ENCODE data around the gene GPC1. TPM values are rescaled to one million over a fixed set of nuclear protein-coding genes. Genes with fewer than 3 reads are reported as not detected.

The GPC1 gene
- total RNA-seq, 1 experiment from 2014 or later: 26.9 TPM

- no peak for DNase-seq (ENCODE audit: low read depth)
These were observed 18.8 kb downstream of the GPC1 start for GRCh38 chr2:240454106-240454901.

DNA sequence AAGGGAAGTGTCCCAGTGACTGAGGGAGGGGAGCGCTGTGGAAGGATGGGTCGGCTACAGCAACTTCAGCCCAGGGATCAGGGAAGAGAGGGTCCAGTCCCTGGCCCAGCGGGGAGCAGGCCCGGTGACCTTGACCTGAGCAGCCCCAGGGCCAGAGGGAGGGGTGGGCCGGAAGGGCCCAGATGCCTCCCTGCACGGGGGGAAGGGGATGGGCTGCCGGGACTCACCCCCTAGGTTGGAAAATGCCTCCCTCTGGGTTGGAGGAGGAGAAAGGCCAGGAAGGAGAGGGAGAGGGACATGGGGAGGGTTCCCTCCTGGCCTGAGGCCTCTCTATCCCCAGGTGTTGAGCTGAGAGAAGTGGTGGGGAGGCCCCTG, 19.8 kb downstream of the GPC1 start:
- no peak for DNase-seq (ENCODE audit: low read depth)

DNA sequence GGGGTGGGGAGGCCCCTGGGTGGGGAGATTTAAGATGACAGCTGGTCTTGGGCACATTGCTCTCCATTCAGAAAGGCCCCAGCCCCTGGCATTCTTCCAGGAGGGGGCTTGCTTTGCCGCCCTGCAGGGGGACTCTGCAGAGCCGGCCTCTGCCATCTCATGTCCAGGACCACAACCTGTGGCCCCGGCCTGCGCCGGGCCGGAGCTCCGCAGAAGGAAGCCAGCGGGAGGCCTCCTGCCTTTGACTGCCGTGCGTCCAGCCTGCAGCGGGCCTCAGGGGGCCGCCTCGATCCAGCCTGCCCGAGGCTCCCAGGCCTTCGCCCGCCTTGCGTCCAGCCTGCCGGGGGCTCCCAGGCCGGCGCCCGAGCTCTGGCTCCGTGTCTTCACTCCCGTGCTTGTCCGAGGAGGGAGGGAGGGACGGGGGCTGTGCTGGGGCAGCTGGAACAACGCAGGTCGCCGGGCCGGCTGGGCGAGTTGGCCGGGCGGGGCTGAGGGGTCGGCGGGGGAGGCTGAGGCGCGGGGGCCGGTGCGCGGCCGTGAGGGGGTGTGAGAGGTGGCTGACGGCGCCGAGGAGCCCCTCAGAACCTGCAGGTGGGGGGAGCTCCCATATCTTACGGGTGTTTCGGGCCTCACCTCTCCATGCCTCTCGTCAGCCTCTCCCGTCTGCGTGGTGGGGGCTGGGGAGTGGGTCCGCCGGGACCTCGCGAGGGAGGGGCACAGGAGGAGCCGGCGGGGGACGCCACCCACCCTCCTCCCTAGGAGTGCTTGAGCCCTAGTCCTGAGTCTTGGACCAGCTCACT, 20.4 kb downstream of the GPC1 start:
- DNase-seq (ENCODE audit: low read depth): no peak

DNA sequence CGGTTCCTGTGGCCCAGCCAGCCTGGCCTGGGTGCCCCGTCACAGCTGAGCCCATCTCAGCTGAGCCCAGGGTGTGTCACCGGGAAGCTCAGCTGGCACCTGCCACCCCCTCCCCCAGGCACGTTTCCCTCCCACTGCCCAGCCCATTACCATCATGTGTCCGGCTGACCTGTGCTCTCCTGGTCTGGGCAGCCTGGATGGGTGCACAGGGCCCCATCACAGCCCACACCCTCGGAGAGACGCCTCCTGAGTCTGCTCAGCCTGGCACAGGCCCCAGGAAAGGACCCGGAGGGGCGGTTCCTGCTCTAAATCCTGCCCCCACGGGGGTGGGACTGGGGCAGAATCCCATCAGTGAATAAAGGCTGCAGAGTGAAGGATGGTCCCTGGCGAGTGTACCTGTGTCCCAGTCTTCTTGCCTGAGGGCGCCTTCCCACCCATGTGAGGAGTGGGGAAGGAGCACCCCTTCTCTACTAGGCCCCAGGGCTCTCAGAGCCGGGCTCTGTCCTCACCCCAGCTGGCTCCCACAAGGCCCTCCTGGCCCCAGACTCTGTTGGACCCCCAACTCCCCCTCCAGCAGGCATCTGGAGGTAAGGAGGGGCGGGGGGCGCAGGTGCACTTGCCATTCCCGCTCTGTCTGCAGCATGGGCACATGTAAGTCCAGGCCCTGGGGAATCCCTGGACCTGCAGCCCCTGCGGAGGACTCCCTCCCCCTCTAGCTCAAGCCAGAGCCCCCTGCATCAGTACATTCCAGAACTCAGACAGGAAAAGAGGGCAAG, 21.2 kb downstream of the GPC1 start:
- no peak for DNase-seq (ENCODE audit: low read depth)

DNA sequence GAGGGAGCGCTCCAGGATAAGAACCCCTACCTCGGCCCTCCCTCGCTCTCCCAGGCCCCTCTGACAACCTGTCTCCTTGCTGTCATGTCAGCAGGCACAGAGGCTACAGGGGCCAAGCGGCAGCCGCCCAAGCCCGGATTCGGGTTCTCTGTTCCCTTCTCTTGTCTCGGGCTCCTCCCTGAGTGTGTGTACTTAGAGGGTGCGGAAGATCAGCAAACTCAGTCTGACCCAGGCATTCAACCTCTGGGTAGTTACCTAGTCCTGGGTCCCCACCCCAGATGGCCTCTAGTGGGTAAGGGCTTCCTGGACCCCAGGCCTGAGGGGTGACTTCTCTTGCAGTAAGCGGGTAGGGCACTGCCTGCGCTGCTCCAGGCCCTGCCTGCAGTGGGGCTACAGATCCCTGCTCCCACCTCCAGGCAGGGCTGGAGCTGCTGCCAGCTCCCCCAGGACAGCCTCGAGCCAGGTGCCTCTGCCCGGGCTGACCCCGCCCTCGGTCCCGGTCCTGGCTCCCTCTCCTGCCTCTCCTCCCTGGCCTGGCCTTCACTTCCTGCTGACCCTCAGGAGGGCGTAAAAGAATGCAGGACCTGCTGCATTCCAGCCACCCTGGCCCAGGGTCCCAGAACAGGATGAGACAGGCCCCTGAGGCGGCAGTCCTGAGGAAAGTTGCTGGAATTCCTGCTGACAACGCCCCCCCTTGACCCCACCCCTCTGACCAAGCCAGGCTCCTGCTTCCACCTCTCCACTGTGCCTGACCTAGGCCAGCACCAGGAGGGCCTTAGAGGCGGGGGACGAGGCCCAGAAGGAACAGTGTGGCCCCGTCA, 22.0 kb downstream of the GPC1 start:
- no peak for DNase-seq (ENCODE audit: low read depth)

DNA sequence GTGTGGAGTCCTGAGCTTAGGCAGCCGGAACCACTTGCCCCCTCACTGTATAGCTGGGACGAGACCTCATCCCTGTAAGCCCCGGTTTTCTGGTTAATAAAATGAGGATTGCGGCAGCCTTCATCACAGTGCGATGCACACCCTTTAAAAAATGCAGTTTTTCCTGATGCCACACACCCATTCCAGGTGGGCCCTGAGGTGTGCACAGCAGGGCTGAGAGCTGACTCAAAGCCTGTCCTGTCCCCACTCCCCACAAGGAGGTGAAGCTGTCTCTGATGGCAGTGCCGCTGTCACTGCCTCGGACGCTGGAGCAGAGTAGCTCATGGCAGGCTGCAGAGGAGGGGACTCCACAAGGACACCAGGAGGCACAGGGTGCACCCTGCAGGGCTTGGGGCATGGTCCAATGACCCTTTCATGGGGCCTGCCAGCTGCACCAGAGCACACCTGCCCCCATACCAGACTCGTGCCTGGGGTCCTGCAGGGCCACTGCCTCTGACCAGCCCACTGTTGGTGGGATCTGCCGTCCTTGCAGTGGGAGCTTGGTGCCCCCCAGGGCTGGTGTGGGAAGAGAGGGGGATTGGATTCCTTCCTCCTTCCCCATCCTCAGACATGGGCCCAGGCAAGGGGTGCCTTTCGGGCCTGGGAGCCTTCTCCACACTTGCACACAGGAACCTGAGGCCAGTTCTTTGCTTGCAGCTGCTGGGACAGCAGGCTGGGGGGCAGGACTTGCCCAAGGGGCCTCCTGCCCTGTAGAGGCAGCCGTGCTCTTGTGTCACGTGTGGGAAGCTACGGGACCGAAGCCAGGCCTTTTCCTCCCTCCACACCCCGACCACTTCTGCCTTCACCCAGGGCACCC, 22.8 kb downstream of the GPC1 start:
- DNase-seq (ENCODE audit: low read depth): no peak

GRCh38 chr2:240458900-240459391, 23.5 kb downstream of the GPC1 start:
- no peak for DNase-seq (ENCODE audit: low read depth)

- no peak for DNase-seq (ENCODE audit: low read depth)
These were observed 24.2 kb downstream of the GPC1 start for GRCh38 chr2:240459401-240460252.

DNA sequence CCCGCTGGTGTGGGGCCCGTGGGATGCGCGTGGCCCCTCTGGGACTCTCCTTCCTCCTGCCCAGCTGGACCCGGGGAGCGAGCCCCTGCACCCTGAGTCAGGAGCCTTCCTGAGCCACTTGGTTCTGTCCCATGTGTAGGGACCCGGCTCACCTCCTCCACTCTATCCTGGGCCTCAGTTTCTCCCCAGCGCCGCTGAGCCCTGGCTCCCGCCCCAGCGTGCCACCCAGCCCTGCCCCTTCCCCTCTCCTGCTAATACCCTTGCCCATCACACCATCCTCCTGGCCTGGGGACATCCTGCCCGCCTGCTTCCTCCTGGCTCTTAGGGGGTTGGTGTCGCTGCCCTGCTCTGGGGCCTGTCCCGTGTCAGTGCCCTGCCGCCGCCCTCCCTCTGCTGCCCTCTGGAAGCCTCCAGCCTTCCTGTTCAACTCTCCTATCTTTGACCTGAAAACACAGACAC, 24.8 kb downstream of the GPC1 start:
- DNase-seq (ENCODE audit: low read depth): no peak

DNA sequence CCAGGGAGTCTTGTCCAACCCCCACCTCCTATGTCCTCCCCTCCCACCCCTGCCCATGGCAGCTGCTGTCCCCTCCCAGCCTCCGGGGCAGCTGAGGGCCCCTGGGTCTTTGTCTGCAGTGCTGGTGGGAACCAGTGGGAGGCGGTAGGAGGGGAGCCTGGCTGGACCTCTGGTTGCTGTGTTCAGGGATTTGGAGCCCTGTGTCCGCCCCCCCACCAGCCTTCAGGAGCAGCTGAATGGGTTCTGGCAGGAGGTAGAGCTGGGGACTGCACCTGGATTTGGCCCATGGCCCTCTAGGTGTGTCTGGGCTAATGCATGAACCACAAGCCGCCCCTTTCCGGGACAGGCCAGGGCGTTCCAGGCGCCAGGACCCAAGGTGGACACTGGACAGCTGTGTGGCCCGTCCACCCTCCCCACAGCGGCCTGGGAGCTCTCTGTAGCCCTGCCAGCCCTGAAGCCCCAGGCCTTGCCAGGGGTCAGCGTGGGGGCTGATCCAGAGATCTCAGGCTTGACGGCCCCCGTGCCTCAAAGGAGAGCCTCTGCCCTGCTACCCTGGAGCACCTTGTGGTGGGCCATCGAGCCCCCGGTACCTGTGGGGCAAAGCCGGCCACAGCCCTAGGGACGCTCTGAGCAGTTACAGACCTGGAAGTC, 25.4 kb downstream of the GPC1 start:
- DNase-seq (ENCODE audit: low read depth): no peak

GRCh38 chr2:240461471-240462072, 26.1 kb downstream of the GPC1 start:
- DNase-seq (ENCODE audit: low read depth): no peak

DNA sequence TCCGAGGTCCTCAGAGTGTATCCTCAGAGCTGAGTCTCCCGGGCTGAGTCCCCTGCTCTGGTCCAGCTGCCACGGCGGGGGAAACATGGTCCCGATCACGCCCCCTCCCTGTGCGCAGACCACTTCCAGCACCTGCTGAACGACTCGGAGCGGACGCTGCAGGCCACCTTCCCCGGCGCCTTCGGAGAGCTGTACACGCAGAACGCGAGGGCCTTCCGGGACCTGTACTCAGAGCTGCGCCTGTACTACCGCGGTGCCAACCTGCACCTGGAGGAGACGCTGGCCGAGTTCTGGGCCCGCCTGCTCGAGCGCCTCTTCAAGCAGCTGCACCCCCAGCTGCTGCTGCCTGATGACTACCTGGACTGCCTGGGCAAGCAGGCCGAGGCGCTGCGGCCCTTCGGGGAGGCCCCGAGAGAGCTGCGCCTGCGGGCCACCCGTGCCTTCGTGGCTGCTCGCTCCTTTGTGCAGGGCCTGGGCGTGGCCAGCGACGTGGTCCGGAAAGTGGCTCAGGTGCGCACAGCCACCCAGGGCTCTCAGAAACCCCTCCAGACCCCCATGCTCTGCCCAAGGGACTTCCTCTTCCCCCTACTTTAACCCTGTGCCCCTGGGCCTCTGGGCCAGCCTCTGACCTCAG, 26.7 kb downstream of the GPC1 start:
- no peak for DNase-seq (ENCODE audit: low read depth)

GRCh38 chr2:240462707-240463273, 27.3 kb downstream of the GPC1 start:
- no peak for DNase-seq (ENCODE audit: low read depth)

GRCh38 chr2:240463274-240463865, 27.9 kb downstream of the GPC1 start:
- no peak for DNase-seq (ENCODE audit: low read depth)

DNA sequence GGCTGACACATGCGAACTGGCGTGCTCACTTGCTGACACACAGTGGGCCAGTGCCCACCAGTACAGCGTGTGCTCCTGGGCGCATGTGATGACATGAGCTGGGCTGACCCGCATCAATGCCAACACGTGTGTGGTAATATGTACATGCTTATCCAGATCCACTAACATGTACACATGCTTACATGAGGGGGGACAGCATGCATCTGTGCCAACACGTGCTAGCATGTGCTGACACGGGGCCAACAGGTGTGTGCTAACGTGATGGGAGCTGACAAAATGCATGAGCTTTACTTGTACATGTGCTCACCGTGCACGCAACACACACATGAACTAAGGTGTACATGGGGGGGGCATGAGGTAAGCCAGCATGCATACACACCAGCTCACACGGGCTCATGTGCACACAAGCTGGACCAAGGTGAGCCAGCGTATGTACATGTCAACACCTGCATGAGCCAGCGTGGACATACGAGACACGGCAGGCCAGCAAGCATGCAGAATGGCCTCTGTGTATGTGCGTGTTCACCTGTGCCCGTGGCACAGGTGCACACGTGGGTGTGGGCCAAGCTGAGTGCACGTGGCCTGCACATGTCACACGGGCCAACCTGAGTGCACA, 28.5 kb downstream of the GPC1 start:
- DNase-seq (ENCODE audit: low read depth): no peak

DNA sequence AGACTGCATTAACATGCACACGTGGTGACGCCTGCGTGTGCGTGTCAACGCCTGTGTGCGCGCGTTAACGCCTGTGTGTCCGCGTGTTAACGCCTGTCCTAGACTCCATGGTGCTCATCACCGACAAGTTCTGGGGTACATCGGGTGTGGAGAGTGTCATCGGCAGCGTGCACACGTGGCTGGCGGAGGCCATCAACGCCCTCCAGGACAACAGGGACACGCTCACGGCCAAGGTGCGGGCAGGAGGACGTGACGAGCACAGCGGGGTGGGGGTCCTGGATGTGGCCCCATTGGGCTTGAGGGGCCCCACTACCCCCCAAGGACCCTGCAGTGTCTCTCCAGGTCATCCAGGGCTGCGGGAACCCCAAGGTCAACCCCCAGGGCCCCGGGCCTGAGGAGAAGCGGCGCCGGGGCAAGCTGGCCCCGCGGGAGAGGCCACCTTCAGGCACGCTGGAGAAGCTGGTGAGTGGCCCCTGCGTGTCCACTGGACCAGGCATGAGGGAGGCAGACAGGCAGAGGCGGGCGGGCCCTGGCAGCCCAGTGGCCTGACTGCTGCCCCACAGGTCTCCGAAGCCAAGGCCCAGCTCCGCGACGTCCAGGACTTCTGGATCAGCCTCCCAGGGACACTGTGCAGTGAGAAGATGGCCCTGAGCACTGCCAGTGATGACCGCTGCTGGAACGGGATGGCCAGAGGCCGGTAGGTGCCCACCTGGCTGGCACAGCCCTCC, 29.2 kb downstream of the GPC1 start:
- DNase-seq (ENCODE audit: low read depth): no peak
